Tibial nerve (tissue), 4 donors: Measurements from ENCODE around the gene FOXJ3.

Source experiments
- CTCF ChIP-seq, 5 experiments: fragments of 200-600 bp in 3 of 5; fragments of 450-650 bp in 2 of 5; sonication (generic) in 3 of 5; IDR thresholded peaks; one replicate each; pipeline ENCODE4 v1.5.1; 2016 to 2019; ENCODE audit warnings: antibody characterized with exemption in 5 of 5, mild to moderate bottlenecking in 3 of 5, moderate library complexity in 2 of 5
- EP300 ChIP-seq, 2 donors: sonication (generic); formaldehyde crosslinking; IDR thresholded peaks; one replicate each; pipeline ENCODE4 v1.6.1; 2017; ENCODE audit warnings: antibody characterized with exemption in 2 of 2, mild to moderate bottlenecking in 1 of 2
- POLR2A ChIP-seq, 2 donors: fragments of 450-650 bp; IDR thresholded peaks; one replicate each; pipeline ENCODE4 v1.6.1; 2017; ENCODE audit warnings: antibody characterized with exemption in 2 of 2, mild to moderate bottlenecking in 2 of 2, moderate library complexity in 2 of 2

DNA sequence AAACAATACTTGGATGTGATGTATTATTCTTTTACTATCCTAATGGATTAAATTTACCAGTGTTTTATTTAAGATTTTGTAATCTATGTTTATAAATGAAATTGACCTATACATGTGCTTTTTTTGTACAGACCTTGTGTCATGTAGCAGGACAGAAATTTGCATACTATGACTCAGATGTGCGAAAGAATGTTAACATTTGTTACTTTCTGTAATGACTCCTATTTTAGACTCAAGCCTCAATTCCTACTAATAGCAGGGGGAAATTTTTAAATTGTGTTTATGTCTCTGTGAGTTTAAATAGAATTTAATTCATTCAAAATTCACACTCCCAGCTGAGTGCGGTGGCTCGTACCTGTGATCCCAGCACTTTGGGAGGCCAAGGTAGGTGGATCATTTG is 23.8 kb upstream of the FOXJ3 start:
- no peak for TF ChIP-seq POLR2A (IDR thresholded peaks at IDR 0.05)
- TF ChIP-seq CTCF (IDR thresholded peaks at IDR 0.05): no peak
- no peak for TF ChIP-seq EP300 (IDR thresholded peaks at IDR 0.05)
